Posterior vena cava (tissue), 2 donors: ENCODE results near the gene ZIC1. TPM values are rescaled to one million over a fixed set of nuclear protein-coding genes. Genes with fewer than 3 reads are reported as not detected.
A peak's percentile ranks its signal among the peaks of the same experiment; 100 is the strongest.

Experiments used
- DNase-seq: peaks from one replicate; pipeline ENCODE4 v3.0.0-alpha.2; 2020; ENCODE audit warnings: low spot score
- intact Hi-C, 2 donors: fragments of 100-400 bp; cut with DNase I; formaldehyde crosslinking; loops; one replicate each; pipeline versions ENCODE4 v1.14.1 to v1.14.2; 2022 to 2023
- total RNA-seq, 2 donors: library from RNA; stranded (reverse); fragmentation: NEBNext Ultra II Directional; extraction: Animal tissue kit (Norgen Biotek cat#: 25700); gene quantifications; one replicate each; pipeline ENCODE4 v1.2.1, GENCODE V29; 2021
- donor health status: DM: yes; HTN: yes; CAD: no.
- donor health status: DM: yes; HTN: yes; CAD: no.

ZIC1 gene
- total RNA-seq, 2 donors from 2014 or later, result 7.5 to 8.7 TPM

DNA sequence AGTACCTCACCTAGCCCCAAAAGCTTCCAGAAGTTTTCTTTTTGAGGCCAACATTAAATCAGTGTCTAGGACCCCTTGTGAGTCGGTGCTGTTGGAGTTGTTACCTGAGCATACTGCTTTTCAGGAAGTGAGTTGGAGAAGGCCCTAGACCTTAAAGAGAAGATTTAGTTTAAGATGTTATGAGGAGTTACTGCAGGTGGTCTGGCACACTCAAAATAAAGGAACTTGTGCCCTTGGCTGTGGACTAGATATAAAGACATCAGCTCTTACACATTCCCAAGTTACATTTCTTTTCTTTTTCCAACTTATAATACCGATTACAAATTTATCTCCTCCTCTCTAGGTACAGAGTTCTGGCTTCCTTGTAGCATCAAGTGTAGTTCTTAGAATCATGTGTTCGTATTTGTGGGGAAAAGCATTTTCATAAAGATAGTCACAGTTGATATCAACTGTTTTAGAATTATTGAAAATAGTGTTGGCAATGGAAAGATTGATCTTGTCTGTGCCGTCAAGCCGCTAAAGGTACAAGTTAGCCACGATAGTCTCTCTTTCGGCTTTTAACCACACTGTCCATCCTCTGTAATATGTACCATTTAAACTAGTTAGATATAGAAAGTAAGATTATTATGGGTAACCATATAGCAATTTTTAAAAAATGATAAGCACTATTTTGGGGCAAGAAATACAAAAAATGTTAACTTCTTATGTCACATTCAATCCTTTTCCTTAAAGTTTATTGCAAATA, 8.6 kb downstream of the ZIC1 start:
- DNase-seq, result no peak
- intact Hi-C loops, result no loop called here

DNA sequence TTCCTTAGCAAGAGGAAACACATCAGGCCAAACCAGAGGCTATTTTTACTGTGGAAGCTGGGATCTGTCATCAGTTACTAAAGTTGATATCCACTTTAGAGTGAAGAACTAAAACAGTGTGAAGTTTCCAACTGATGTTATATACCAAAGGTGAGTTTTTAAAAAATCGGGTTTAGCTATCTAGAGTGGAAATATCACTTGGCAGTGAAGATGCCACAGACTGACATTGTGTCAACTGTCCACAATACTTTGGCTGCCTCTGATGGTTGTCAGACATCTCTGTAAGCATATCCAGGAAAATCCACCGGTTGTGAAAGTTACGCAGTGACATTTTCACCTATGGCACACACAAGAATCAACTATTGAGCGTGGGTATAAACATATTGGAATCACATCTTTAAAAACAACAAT, 9.2 kb downstream of the ZIC1 start:
- DNase-seq, result no peak
- intact Hi-C loops, result no loop called here

DNA sequence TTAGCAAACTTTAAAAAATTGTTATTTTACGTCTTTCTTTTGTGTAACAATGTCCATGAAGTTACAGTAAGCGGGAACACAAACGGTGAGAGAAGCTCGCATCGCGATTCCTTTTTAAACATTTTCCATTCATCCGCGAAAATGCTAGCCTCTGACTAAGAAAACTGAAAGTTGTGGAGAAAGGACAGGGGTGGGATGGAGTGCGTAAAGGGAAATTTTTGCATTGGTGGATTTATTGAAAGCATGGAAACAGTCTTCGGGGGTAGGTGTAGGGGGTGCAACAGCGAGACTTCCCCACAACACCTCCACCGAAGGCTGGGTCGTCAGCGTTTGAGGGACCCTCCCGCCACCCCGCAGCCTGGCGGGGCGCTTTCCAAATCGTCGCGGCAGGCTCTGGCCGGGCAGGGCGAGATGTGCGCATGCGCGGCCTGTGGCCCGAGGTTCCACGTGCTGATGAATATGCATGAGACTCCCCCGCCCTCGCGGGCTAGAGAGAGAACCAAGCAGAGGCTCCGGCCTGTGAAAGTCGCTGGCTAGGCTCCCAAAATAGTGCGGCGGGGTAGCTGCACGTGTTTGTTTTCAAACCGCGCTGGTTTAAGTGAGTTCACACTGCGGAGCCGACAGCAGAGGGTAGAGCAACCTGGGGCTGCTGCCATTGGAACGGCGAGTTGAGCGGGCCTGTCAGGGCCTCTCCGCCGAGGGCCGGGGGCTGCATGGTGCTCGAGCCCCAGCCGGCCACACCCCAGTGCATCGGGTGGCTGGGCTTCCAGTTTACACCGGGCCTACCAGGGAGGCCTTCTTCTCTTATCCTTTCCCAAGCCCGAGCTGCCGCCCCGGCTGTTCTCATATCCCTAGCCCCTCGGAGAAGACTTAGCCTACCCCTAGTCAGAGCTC, 9.9 kb downstream of the ZIC1 start:
- peak; percentile 91 for DNase-seq
- intact Hi-C loops, result no loop called here

DNA sequence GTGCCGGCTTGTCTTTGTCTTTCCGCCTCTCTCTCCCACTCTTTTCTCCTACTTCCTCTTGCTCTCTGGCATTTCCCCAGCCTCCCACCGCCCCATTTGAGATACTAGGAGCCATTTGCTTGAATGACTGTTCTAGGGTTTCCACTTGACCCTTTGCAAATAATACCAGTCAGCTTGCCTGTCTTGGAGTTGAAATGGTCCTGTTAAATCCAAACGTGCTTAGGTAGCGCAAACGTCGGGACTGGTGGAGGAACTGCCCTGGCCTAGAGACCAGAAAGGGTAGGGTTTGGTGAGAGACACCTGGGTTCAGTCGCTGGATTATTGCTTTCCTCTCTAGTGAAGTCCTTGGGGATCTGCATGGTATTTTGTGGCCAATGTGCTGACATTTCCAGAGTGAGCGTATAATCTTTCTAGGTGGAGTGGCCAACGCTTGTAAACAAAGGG, 10.6 kb downstream of the ZIC1 start:
- intact Hi-C loops, result no loop called here
- DNase-seq, result no peak

GRCh38 chr3:147420353-147421183, 11.4 kb downstream of the ZIC1 start:
- no peak for DNase-seq
- intact Hi-C loops, result no loop called here

- DNase-seq, result no peak
- intact Hi-C loops, result no loop called here
Observed at GRCh38 chr3:147421184-147421912, 12.2 kb downstream of the ZIC1 start.

GRCh38 chr3:147422196-147422595, 13.0 kb downstream of the ZIC1 start:
- intact Hi-C loops, result no loop called here
- no peak for DNase-seq

DNA sequence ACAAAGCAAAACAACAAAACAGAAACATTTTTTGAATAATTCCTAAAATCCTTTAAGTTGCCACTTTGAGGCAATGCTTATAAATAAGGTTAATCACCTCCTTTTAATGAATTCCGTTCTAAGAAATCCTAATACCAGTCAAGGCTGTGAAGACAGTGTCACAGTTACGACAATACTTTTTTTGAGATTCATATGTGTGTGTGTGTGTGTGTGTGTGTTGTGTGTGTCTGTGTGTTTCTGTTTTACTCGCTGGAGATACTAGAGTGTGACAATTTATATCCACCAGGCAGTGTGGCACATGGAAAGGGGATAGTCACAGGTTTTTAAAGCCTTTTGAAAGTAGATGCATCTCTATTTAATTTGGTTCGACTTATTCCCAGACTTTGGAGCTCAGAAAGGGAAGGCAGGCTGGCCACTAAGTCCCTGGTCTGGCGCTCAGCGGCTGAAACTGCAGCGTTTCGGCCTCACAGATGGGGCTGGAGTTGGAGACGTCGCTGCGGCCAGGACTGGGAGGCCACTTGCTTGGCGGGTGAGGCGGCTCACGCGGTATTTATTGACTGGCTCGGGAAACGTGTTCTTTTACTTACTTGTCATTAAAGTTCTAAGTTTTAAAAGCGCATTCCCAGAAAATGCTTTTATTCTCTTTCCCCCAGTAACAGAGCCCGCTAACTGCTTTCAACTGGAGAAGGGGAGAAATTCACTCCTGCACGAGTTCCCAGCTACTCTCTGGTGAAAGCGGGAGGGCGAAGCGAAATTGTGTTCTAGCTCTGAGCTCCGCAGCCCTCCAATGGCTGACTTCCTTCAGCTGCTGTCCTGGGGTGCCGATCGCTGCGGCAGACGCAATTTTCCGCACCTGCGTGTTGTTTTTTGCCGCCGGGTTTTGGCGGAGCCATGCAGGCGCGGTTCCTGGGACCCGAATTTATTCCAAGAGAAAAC, 13.7 kb downstream of the ZIC1 start:
- intact Hi-C loops, result no loop called here

GRCh38 chr3:147423537-147423797, 14.3 kb downstream of the ZIC1 start:
- DNase-seq, result no peak
- intact Hi-C loops, result no loop called here

More for the DNA sequence above, 13.7 kb downstream of the ZIC1 start:
- no peak for DNase-seq

GRCh38 chr3:147423798-147424580, 14.8 kb downstream of the ZIC1 start:
- intact Hi-C loops, result no loop called here
- DNase-seq, result no peak

- DNase-seq, result no peak
- intact Hi-C loops, result no loop called here
Observed at GRCh38 chr3:147424581-147425387, 15.6 kb downstream of the ZIC1 start.

DNA sequence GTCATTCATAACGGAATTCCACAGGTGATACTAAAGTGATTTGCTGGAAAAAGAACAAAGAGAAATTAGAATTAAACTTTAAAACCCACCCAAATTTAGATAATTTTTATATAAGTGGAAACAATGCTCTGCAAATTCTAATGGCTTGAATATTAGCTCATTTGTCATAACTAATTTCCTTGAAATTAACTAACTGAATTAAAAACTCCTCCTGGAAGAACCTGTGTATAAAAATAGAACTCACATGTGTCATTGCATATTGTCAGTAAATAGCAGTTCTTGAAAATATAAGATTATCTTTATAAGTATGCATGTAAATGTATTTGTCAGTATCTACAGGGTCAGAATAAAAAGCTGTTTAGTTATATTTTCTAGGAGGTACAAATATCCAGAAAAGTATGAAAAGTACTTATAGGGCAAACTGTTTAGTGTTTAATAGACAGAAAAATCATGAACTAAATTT, 16.3 kb downstream of the ZIC1 start:
- no peak for DNase-seq
- intact Hi-C loops, result no loop called here

DNA sequence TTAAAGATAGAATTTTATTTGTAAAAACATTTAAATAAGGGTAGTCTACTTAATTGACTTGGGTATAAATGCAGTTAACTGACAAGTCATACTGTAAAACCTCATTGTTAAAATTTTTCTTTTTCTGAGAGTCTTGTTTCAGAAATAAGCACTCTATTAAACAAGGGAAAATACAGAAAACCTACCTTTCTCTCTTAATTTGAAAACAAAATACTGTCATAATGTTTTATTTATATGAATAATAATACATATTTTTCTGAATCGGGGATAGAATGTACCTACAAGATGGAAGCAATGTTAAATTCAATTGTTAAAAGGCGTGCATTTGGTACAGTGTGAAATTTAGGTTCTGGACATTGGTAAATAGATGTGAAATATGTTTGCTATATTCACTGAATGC, 17.8 kb downstream of the ZIC1 start:
- DNase-seq, result no peak
- intact Hi-C loops, result no loop called here

DNA sequence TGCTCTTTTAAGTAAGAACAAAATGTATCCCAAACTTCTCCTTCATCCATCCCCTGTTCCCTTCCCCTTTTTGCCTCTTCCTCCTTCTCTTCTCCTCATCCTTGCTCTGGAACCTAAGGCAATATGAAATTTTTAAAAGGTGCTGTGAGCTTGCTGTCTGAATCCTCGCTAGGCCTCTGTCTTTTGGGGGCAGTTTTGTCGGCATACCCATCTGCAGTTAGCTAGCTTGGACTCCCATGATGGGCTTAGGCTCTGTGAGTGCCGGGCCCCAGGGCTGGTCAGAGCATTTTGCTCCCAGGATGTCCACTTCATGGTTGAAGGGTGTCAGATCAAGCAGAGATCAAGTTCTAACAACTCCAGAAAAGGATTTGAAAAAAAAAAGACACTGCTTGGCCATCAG, 18.6 kb downstream of the ZIC1 start:
- no peak for DNase-seq
- intact Hi-C loops, result no loop called here

DNA sequence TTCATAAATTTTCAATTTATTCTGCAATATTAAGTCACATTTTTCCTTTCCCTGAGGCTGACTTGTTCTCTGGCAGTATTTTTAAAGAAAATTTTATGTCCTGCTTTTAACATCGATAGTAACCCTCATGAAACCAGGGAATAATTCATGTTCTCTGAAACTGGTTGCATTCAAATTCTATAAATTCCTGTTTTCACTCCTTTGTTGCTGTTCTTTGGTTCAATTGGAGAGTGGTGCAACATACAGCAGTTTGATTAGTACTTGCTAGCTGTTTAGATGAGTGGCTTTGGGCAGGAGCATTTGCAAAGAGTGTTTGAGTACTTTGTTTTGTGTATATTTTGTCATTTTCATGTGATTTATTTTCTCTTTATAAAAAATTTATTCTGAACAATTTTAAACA, 19.2 kb downstream of the ZIC1 start:
- no peak for DNase-seq
- intact Hi-C loops, result no loop called here

- no peak for DNase-seq
- intact Hi-C loops, result no loop called here
Observed at GRCh38 chr3:147428754-147429153, 19.6 kb downstream of the ZIC1 start.

- no peak for DNase-seq
- intact Hi-C loops, result no loop called here
Observed at GRCh38 chr3:147431751-147432150, 22.6 kb downstream of the ZIC1 start.
